Endodermal cell (in vitro differentiated cells): Measurements from ENCODE around the gene FHAD1. TPM values are rescaled to one million over a fixed set of nuclear protein-coding genes. Genes with fewer than 3 reads are reported as not detected.
A peak's percentile ranks its signal among the peaks of the same experiment; 100 is the strongest.

Experiments used
- DNase-seq: peaks from one replicate; pipeline ENCODE4 v3.0.0-alpha.2; 2017
- H3K27ac ChIP-seq: 2 replicates; pipeline ENCODE4 v1.5.1; 2013; ENCODE audit warnings: mild to moderate bottlenecking, low read depth, low read length, moderate library complexity
- H3K27me3 ChIP-seq: 2 replicates; pipeline ENCODE4 v1.6.1; 2013; ENCODE audit warnings: mild to moderate bottlenecking, low read length, moderate library complexity; ENCODE audit not compliant: insufficient read depth, control insufficient read depth, poor library complexity, severe bottlenecking
- H3K36me3 ChIP-seq: 2 replicates; pipeline ENCODE4 v1.7.0; 2013; ENCODE audit warnings: mild to moderate bottlenecking, low read length, moderate library complexity; ENCODE audit not compliant: control insufficient read depth, insufficient read depth
- H3K4me1 ChIP-seq: one replicate; pipeline ENCODE4 v1.7.0; 2013; ENCODE audit warnings: low read length; ENCODE audit not compliant: control insufficient read depth, insufficient read depth
- H3K4me3 ChIP-seq: 2 replicates; pipeline ENCODE4 v1.5.1; 2013; ENCODE audit warnings: mild to moderate bottlenecking, low read length, moderate library complexity
- H3K9ac ChIP-seq: 2 replicates; pipeline ENCODE4 v1.6.1; 2013; ENCODE audit warnings: mild to moderate bottlenecking, low read length, moderate library complexity; ENCODE audit not compliant: poor library complexity, severe bottlenecking; ENCODE audit errors: extremely low read depth
- H3K9me3 ChIP-seq: 2 replicates; pipeline ENCODE4 v1.6.1; 2013; ENCODE audit warnings: mild to moderate bottlenecking, low read length, moderate library complexity; ENCODE audit not compliant: control insufficient read depth
- H3K27ac Mint-ChIP-seq: 2 replicates; pipeline ENCODE4 v1.8.0; 2020; ENCODE audit warnings: mixed read lengths
- H3K27me3 Mint-ChIP-seq: 2 replicates; pipeline ENCODE4 v1.8.0; 2021; ENCODE audit warnings: mild to moderate bottlenecking, mixed read lengths; ENCODE audit not compliant: insufficient read depth
- H3K36me3 Mint-ChIP-seq: 2 replicates; pipeline ENCODE4 v1.8.0; 2020; ENCODE audit warnings: low read depth, mixed read lengths
- H3K4me1 Mint-ChIP-seq: 2 replicates; pipeline ENCODE4 v1.8.0; 2020; ENCODE audit warnings: mixed read lengths
- H3K4me3 Mint-ChIP-seq: 2 replicates; pipeline ENCODE4 v1.8.0; 2020; ENCODE audit warnings: mild to moderate bottlenecking, moderate library complexity, mixed read lengths
- H3K9me3 Mint-ChIP-seq: 2 replicates; pipeline ENCODE4 v1.8.0; 2020; ENCODE audit warnings: mild to moderate bottlenecking, mixed read lengths
- WGBS, 2 experiments: methylation state at CpG; one replicate each; pipeline versions ENCODE4 v1.1.5 to v1.1.7; 2013; ENCODE audit warnings: missing lambda C conversion rate in 2 of 2, mixed read lengths in 1 of 2; ENCODE audit not compliant: insufficient coverage in 1 of 2, insufficient read length in 1 of 2; 5-methylcytosine and 5-hydroxymethylcytosine counted together
- total RNA-seq, 2 donors: library from RNA; stranded (reverse); fragmentation: NEBNext Ultra II Directional in 1 of 2; extraction: Animal tissue kit (Norgen Biotek cat#: 25700) in 1 of 2; gene quantifications; 2 replicates in 1 of 2; 3 replicates in 1 of 2; pipeline ENCODE4 v1.2.1, GENCODE V29; 2021
- TF ChIP-seq, protein P1 (sequence below): fragments of 200-600 bp; sonication (generic); conservative IDR thresholded peaks from 2 replicates; pipeline ENCODE4 v1.5.0; 2021; ENCODE audit warnings: antibody characterized with exemption, mild to moderate bottlenecking

The FHAD1 gene
- total RNA-seq, 2 donors from 2014 or later, result 2.9 to 3.6 TPM

DNA sequence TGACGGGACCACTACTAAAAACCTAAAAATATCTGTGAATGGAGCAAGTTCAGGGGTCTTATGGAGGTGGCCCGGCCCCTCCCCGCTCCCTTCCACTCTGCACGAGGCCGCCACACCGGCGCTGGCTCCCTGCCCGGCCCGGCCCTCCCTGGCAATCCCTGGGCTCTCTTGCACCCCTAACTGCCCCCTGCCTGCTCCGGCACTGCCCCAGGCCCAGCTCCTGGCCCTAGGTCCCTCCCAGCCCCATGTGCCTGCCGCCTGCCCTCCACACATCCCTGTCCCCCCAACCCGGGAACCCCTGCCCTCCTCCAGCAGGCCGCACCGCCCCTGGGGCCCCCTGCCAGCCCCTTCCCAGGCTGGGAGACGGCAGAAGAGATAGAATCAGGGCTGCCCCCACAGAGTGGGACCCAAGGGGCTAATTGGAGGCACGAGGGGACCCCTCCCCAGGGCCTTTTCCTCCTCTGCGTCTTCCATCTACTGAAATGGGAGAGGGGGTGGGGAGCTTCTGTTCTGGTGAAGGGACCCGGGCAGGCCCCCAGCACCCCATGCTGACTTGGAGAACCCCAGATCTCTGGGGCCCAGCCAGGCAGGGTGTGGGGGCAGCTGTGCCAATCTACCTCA lies 181.9 kb downstream of the FHAD1 start:
- no peaks in the 10 kb centered on the region for H3K4me1 ChIP-seq
- Mint-ChIP-seq H3K4me1 (peaks cover 4% of the 10 kb centered on the region), H3K4me3 (no peak overlapping the region), H3K27me3 (no peaks in the 10 kb centered on the region), H3K36me3 (peaks cover 24% of the 10 kb centered on the region), H3K27ac (no peak overlapping the region), H3K9me3 (no peaks in the 10 kb centered on the region)
- no peak overlapping the region for H3K27ac ChIP-seq
- no peak for DNase-seq
- H3K36me3 ChIP-seq, result peaks cover 15% of the 10 kb centered on the region
- H3K9me3 ChIP-seq, result no peaks in the 10 kb centered on the region
- H3K4me3 ChIP-seq, result no peak overlapping the region
- H3K27me3 ChIP-seq, result no peaks in the 10 kb centered on the region
- TF ChIP-seq, protein P1, sequence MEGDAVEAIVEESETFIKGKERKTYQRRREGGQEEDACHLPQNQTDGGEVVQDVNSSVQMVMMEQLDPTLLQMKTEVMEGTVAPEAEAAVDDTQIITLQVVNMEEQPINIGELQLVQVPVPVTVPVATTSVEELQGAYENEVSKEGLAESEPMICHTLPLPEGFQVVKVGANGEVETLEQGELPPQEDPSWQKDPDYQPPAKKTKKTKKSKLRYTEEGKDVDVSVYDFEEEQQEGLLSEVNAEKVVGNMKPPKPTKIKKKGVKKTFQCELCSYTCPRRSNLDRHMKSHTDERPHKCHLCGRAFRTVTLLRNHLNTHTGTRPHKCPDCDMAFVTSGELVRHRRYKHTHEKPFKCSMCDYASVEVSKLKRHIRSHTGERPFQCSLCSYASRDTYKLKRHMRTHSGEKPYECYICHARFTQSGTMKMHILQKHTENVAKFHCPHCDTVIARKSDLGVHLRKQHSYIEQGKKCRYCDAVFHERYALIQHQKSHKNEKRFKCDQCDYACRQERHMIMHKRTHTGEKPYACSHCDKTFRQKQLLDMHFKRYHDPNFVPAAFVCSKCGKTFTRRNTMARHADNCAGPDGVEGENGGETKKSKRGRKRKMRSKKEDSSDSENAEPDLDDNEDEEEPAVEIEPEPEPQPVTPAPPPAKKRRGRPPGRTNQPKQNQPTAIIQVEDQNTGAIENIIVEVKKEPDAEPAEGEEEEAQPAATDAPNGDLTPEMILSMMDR, result no peak
- no peak overlapping the region for H3K9ac ChIP-seq
- 89 to 94% methylated on average over 6 to 17 of the region's 18 CpGs for WGBS, 2 experiments

DNA sequence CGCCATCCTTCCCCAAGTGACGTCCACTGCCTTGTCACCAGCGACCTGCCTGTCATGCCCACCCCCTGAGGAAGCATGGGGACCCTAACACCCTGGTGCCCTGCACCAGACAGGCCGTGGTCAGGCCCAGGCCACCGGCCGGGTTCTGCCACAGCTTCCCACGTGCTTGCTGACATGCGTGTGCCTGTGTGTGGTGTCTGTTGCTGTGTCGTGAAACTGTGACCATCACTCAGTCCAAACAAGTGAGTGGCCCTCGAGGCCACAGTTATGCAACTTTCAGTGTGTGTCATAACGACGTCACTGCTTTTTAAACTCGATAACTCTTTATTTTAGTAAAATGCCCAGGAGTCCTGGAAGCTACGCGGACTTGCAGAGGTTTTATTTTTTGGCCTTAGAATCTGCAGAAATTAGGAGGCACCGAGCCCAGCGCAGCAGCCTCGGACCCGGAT lies 182.7 kb downstream of the FHAD1 start:
- Histone ChIP-seq H3K4me1 (no peaks in the 10 kb centered on the region), H3K36me3 (peaks cover 15% of the 10 kb centered on the region), H3K9ac (no peak overlapping the region), H3K27ac (no peak overlapping the region), H3K27me3 (no peaks in the 10 kb centered on the region), H3K4me3 (no peak overlapping the region), H3K9me3 (no peaks in the 10 kb centered on the region)
- TF ChIP-seq, protein P1, result no peak
- 95 to 96% methylated on average over 15 to 19 of the region's 19 CpGs for WGBS, 2 experiments
- no peak for DNase-seq
- Mint-ChIP-seq H3K4me1 (peaks cover 4% of the 10 kb centered on the region), H3K36me3 (peaks cover 19% of the 10 kb centered on the region), H3K4me3 (no peak overlapping the region), H3K27me3 (no peaks in the 10 kb centered on the region), H3K27ac (no peak overlapping the region), H3K9me3 (no peaks in the 10 kb centered on the region)

DNA sequence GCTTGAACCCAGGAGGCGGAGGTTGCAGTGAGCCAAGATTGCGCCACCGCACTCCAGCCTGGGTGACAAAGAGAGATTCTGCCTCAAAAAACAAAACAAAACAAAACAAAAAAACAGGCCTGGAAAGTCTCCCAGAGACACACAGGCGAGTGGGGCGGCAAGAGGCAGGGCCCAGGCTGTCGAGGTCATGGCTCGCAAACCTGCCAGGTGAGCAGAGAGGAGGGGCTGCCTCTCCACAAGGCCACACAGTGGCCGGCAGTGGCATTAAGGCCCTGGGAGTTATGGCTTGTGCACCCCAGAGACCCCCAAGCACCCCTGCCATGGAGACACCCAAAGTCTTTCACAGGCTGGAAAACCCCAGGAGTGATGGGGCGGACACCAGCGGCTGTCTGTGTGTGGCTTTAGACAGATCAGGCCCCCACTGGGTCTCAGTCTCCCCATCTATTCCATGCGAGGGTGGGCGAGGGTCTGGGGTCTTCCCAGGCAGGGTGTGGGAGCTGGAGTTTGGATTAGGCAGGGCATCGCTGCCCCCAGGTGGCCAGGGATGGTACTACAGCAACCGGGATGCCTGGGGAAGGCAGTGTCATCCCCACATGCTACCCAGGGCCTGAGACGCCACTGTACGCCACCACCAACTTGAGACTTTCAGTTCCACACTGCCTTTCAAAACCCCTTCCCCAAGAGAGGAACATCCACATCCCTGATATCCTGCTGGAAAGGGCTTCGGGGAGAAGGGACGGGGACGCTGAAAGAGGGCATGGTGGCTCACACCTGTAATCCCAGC lies 184.0 kb downstream of the FHAD1 start:
- Histone ChIP-seq H3K27me3 (no peaks in the 10 kb centered on the region), H3K9ac (no peak overlapping the region), H3K36me3 (peaks cover 7% of the 10 kb centered on the region), H3K4me1 (no peaks in the 10 kb centered on the region), H3K27ac (no peak overlapping the region), H3K4me3 (no peak overlapping the region), H3K9me3 (no peaks in the 10 kb centered on the region)
- Mint-ChIP-seq H3K4me3 (no peak overlapping the region), H3K27me3 (no peaks in the 10 kb centered on the region), H3K27ac (no peak overlapping the region), H3K36me3 (peaks cover 13% of the 10 kb centered on the region), H3K4me1 (peaks cover 4% of the 10 kb centered on the region), H3K9me3 (no peaks in the 10 kb centered on the region)
- WGBS, 2 experiments, result 66 to 91% methylated on average over 7 to 19 of the region's 19 CpGs
- DNase-seq, result peak; percentile 97
- TF ChIP-seq, protein P1, result peak; percentile 93
